Trophoblast cell (in vitro differentiated cells and primary cell): ENCODE results near the gene FRS3.

Experiments used
- DNase-seq, 2 donors: peaks; one replicate each; pipeline ENCODE4 v3.0.0-alpha.2; 2016
- H2AFZ ChIP-seq: 2 replicates; pipeline ENCODE4 v1.6.1; 2013; ENCODE audit warnings: low read length, moderate library complexity, mild to moderate bottlenecking; ENCODE audit not compliant: insufficient read depth, poor library complexity
- H2AK5ac ChIP-seq: 2 replicates; pipeline ENCODE4 v1.6.1; 2013; ENCODE audit warnings: mild to moderate bottlenecking, low read length
- H2BK120ac ChIP-seq: 2 replicates; pipeline ENCODE4 v1.6.1; 2013; ENCODE audit warnings: low read length, mild to moderate bottlenecking, moderate library complexity; ENCODE audit not compliant: insufficient read depth, poor library complexity
- H2BK12ac ChIP-seq: 2 replicates; pipeline ENCODE4 v1.6.1; 2013; ENCODE audit warnings: mild to moderate bottlenecking, low read length, moderate library complexity
- H2BK5ac ChIP-seq: 2 replicates; pipeline ENCODE4 v1.6.1; 2013; ENCODE audit warnings: low read length, low read depth, moderate library complexity, mild to moderate bottlenecking; ENCODE audit not compliant: poor library complexity
- H3K14ac ChIP-seq: 2 replicates; pipeline ENCODE4 v1.6.1; 2013; ENCODE audit warnings: mild to moderate bottlenecking, low read length
- H3K18ac ChIP-seq: 2 replicates; pipeline ENCODE4 v1.6.1; 2013; ENCODE audit warnings: mild to moderate bottlenecking, low read length
- H3K23ac ChIP-seq: 2 replicates; pipeline ENCODE4 v1.6.1; 2013; ENCODE audit warnings: low read length
- H3K27ac ChIP-seq: 2 replicates; pipeline ENCODE4 v1.5.1; 2013; ENCODE audit warnings: low read depth, mild to moderate bottlenecking, inconsistent platforms, low read length, moderate library complexity
- H3K27me3 ChIP-seq: 2 replicates; pipeline ENCODE4 v1.6.1; 2013; ENCODE audit warnings: inconsistent platforms, mild to moderate bottlenecking, low read length, moderate library complexity; ENCODE audit not compliant: insufficient read depth
- H3K36me3 ChIP-seq, 2 experiments: 1 replicate in 1 of 2; 2 replicates in 1 of 2; pipeline ENCODE4 v1.6.1; 2013; ENCODE audit warnings: low read length in 2 of 2, mild to moderate bottlenecking in 2 of 2, moderate library complexity in 1 of 2; ENCODE audit not compliant: insufficient read depth in 2 of 2, control insufficient read depth in 1 of 2
- H3K4ac ChIP-seq: 2 replicates; pipeline ENCODE4 v1.6.1; 2013; ENCODE audit warnings: low read depth, mild to moderate bottlenecking, low read length, moderate library complexity
- H3K4me1 ChIP-seq, 2 experiments: 1 replicate in 1 of 2; 2 replicates in 1 of 2; pipeline ENCODE4 v1.6.1; 2013; ENCODE audit warnings: low read length in 2 of 2, mild to moderate bottlenecking in 2 of 2, moderate library complexity in 1 of 2; ENCODE audit not compliant: insufficient read depth in 2 of 2, control insufficient read depth in 1 of 2
- H3K4me2 ChIP-seq: 2 replicates; pipeline ENCODE4 v1.6.1; 2013; ENCODE audit warnings: inconsistent platforms, mild to moderate bottlenecking, low read length, moderate library complexity
- H3K4me3 ChIP-seq: 2 replicates; pipeline ENCODE4 v1.5.1; 2013; ENCODE audit warnings: mild to moderate bottlenecking, low read depth, low read length, inconsistent platforms
- H3K79me1 ChIP-seq: one replicate; pipeline ENCODE4 v1.6.1; 2013; ENCODE audit warnings: low read length
- H3K79me2 ChIP-seq: 2 replicates; pipeline ENCODE4 v1.6.1; 2013; ENCODE audit warnings: low read length, mild to moderate bottlenecking; ENCODE audit not compliant: control insufficient read depth, insufficient read depth, poor library complexity
- H3K9ac ChIP-seq: 2 replicates; pipeline ENCODE4 v1.6.1; 2013; ENCODE audit warnings: mild to moderate bottlenecking, low read length
- H3K9me3 ChIP-seq: 2 replicates; pipeline ENCODE4 v1.6.1; 2013; ENCODE audit warnings: low read depth, mild to moderate bottlenecking, control low read depth, inconsistent platforms, low read length; ENCODE audit not compliant: insufficient read depth
- H4K12ac ChIP-seq: 2 replicates; pipeline ENCODE4 v1.6.1; 2013; ENCODE audit warnings: low read depth, mild to moderate bottlenecking, low read length, moderate library complexity
- H4K8ac ChIP-seq: 2 replicates; pipeline ENCODE4 v1.6.1; 2013; ENCODE audit warnings: low read depth, mild to moderate bottlenecking, low read length, moderate library complexity
- H4K91ac ChIP-seq: one replicate; pipeline ENCODE4 v1.6.1; 2013; ENCODE audit warnings: low read depth, mild to moderate bottlenecking, low read length, moderate library complexity
- WGBS: extraction: QIAGEN DNeasy Blood & Tissue Kit; methylation state at CpG from one replicate; pipeline ENCODE4 v1.1.7; 2013; ENCODE audit warnings: missing lambda C conversion rate; ENCODE audit not compliant: insufficient read length, insufficient coverage; ENCODE audit errors: extremely low coverage; 5-methylcytosine and 5-hydroxymethylcytosine counted together

FRS3 gene

GRCh38 chr6:41748102-41748477 lies 31.6 kb downstream of the FRS3 start:
- Histone ChIP-seq H2BK5ac (peak overlapping the region; percentile 53), H4K91ac (peak overlapping the region; percentile 4), H3K23ac (no peak overlapping the region), H3K79me1 (peaks cover 4% of the 10 kb centered on the region), H2BK12ac (peak overlapping the region; percentile 51), H3K4me2 (no peak overlapping the region), H3K36me3 (no peaks in the 10 kb centered on the region), H3K9me3 (no peaks in the 10 kb centered on the region), H3K27me3 (no peaks in the 10 kb centered on the region), H3K4ac (no peak overlapping the region), H3K27ac (no peak overlapping the region), H3K9ac (no peak overlapping the region), H2BK120ac (peak overlapping the region; percentile 52), H3K79me2 (no peaks in the 10 kb centered on the region), H3K14ac (peak overlapping the region; percentile 50), H2AFZ (no peak overlapping the region), H3K4me1 (peaks cover 15 to 21% of the 10 kb centered on the region in 2 experiments), H3K18ac (no peak overlapping the region), H4K8ac (no peak overlapping the region), H4K12ac (no peak overlapping the region), H2AK5ac (no peak overlapping the region), H3K4me3 (no peak overlapping the region)
- no CpG with 5 or more reads among the region's 6 CpGs for WGBS
- DNase-seq: no peak

GRCh38 chr6:41747256-41748101 lies 32.2 kb downstream of the FRS3 start, which contains the start of gene PGC:
PGC (minus strand) TSS chr6:41747397; CDS start chr6:41747334, 63 bp downstream.
- Histone ChIP-seq H3K9ac (no peak within 1 kb of the TSS), H3K4me3 (no peak within 1 kb of the TSS), H3K4me1 (peaks cover 15 to 25% of the 10 kb centered on the region in 2 experiments), H2BK120ac (peak within 1 kb of the TSS; percentile 69), H2BK5ac (peak within 1 kb of the TSS; percentile 53), H2AFZ (no peak within 1 kb of the TSS), H4K91ac (peak within 1 kb of the TSS; percentile 62), H3K4me2 (no peak within 1 kb of the TSS), H3K14ac (peak within 1 kb of the TSS; percentile 50), H2BK12ac (peak within 1 kb of the TSS; percentile 51), H4K8ac (no peak within 1 kb of the TSS), H2AK5ac (no peak within 1 kb of the TSS), H3K36me3 (no peaks in the 10 kb centered on the region), H3K18ac (peak within 1 kb of the TSS; percentile 25), H3K27me3 (no peaks in the 10 kb centered on the region), H4K12ac (no peak within 1 kb of the TSS), H3K9me3 (no peaks in the 10 kb centered on the region), H3K79me1 (peaks cover 6% of the 10 kb centered on the region), H3K4ac (no peak within 1 kb of the TSS), H3K23ac (no peak within 1 kb of the TSS), H3K27ac (peak within 1 kb of the TSS; percentile 8), H3K79me2 (no peaks in the 10 kb centered on the region)
- peak in 1 of 2 donors; percentile 76 for DNase-seq
- WGBS: no CpG with 5 or more reads among the region's 15 CpGs

- Histone ChIP-seq H3K9me3 (no peaks in the 10 kb centered on the region), H3K18ac (no peak overlapping the region), H3K27me3 (no peaks in the 10 kb centered on the region), H2BK5ac (no peak overlapping the region), H3K14ac (no peak overlapping the region), H3K4me1 (peaks cover 20 to 31% of the 10 kb centered on the region in 2 experiments), H4K12ac (no peak overlapping the region), H3K23ac (no peak overlapping the region), H2BK12ac (no peak overlapping the region), H3K79me2 (no peaks in the 10 kb centered on the region), H3K4me2 (no peak overlapping the region), H2AK5ac (no peak overlapping the region), H4K91ac (no peak overlapping the region), H2BK120ac (no peak overlapping the region), H3K4me3 (no peak overlapping the region), H3K9ac (no peak overlapping the region), H3K79me1 (peaks cover 11% of the 10 kb centered on the region), H4K8ac (no peak overlapping the region), H2AFZ (no peak overlapping the region), H3K36me3 (no peaks in the 10 kb centered on the region), H3K4ac (no peak overlapping the region), H3K27ac (no peak overlapping the region)
- no CpG with 5 or more reads among the region's 10 CpGs for WGBS
- DNase-seq: no peak
Observed at GRCh38 chr6:41746107-41746506, 33.6 kb downstream of the FRS3 start.

- no peak overlapping the region for H4K12ac ChIP-seq
- DNase-seq: no peak
- H2AK5ac ChIP-seq: no peak overlapping the region
- H3K4me2 ChIP-seq: no peak overlapping the region
- H2BK5ac ChIP-seq: no peak overlapping the region
- H3K79me1 ChIP-seq: peaks cover 27% of the 10 kb centered on the region
- H3K27ac ChIP-seq: no peak overlapping the region
- H3K9ac ChIP-seq: no peak overlapping the region
- H3K4me1 ChIP-seq: peaks cover 36 to 45% of the 10 kb centered on the region in 2 experiments
- peak overlapping the region; percentile 17 for H3K14ac ChIP-seq
- peaks cover 2% of the 10 kb centered on the region for H3K79me2 ChIP-seq
- no peak overlapping the region for H4K8ac ChIP-seq
- H2BK12ac ChIP-seq: peak overlapping the region; percentile 17
- no CpG with 5 or more reads among the region's 7 CpGs for WGBS
- H2BK120ac ChIP-seq: no peak overlapping the region
- no peak overlapping the region for H2AFZ ChIP-seq
- H3K9me3 ChIP-seq: no peaks in the 10 kb centered on the region
- H4K91ac ChIP-seq: no peak overlapping the region
- H3K27me3 ChIP-seq: no peaks in the 10 kb centered on the region
- no peak overlapping the region for H3K18ac ChIP-seq
- H3K4me3 ChIP-seq: no peak overlapping the region
- no peak overlapping the region for H3K23ac ChIP-seq
- no peaks in the 10 kb centered on the region for H3K36me3 ChIP-seq
- H3K4ac ChIP-seq: no peak overlapping the region
Observed at GRCh38 chr6:41744236-41744787, 35.4 kb downstream of the FRS3 start.
